Panc1 (cell line): Measurements from ENCODE around the gene CKM. TPM values are rescaled to one million over a fixed set of nuclear protein-coding genes. Genes with fewer than 3 reads are reported as not detected.
"Not testable (repeated sequence)": the region's sequence is repeated elsewhere in the genome, so short reads cannot be mapped to it uniquely, and the experiment has no call there.

Experiments used
- ATAC-seq: fragments of 200-7000 bp; cut with Tn5 transposase; 2 replicates; pipeline ENCODE4 v1.9.1; 2020; ENCODE audit warnings: mild to moderate bottlenecking, moderate library complexity
- BruUV-seq: library from RNA; stranded (reverse); fragments of 400-500 nt; replicated peaks from 2 replicates; lab custom pipeline; 2021; lab: Mats Ljungman, UMichigan
- CTCF ChIA-PET: fragments of 300-600 bp; sonication (Branson Sonifier 250); formaldehyde crosslinking; loops from one replicate; lab custom pipeline; 2022; ENCODE audit warnings: antibody characterized with exemption; lab: Charles Lee
- POLR2A ChIA-PET: fragments of 300-600 bp; sonication (Branson Sonifier 250); formaldehyde crosslinking; loops from one replicate; lab custom pipeline; 2022; ENCODE audit warnings: antibody characterized with exemption; lab: Charles Lee
- DNase-seq: peaks from one replicate; pipeline ENCODE4 v3.0.0-alpha.2; 2010; ENCODE audit warnings: low read depth, low spot score
- H3K27ac ChIP-seq: 2 replicates; pipeline ENCODE4 v1.5.1; 2011; ENCODE audit warnings: mild to moderate bottlenecking, low read length, inconsistent platforms
- H3K27me3 ChIP-seq: fragments of 200-500 bp; sonication (Bioruptor generic); 2 replicates; pipeline ENCODE4 v1.6.0; 2014; ENCODE audit warnings: low read length, inconsistent platforms; ENCODE audit not compliant: control insufficient read depth, insufficient read depth
- H3K36me3 ChIP-seq: fragments of 200-500 bp; sonication (Bioruptor generic); 2 replicates; pipeline ENCODE4 v1.5.1; 2014; ENCODE audit warnings: inconsistent platforms, mild to moderate bottlenecking, low read length, moderate library complexity; ENCODE audit not compliant: control insufficient read depth, insufficient read depth
- H3K4me1 ChIP-seq: 2 replicates; pipeline ENCODE4 v1.5.1; 2011; ENCODE audit warnings: inconsistent platforms, mild to moderate bottlenecking, low read length, moderate library complexity; ENCODE audit not compliant: control insufficient read depth, insufficient read depth
- H3K4me3 ChIP-seq, 2 experiments: 2 replicates each; pipeline ENCODE4 v1.5.1; 2011 to 2012; ENCODE audit warnings: low read depth in 2 of 2, low read length in 2 of 2, mild to moderate bottlenecking in 2 of 2, inconsistent platforms in 1 of 2, moderate library complexity in 1 of 2
- H3K9me3 ChIP-seq: fragments of 200-500 bp; sonication (Bioruptor generic); 2 replicates; pipeline ENCODE4 v1.5.1; 2014; ENCODE audit warnings: low read depth, mild to moderate bottlenecking, inconsistent platforms, low read length, moderate library complexity; ENCODE audit not compliant: control insufficient read depth, insufficient read depth
- POLR2AphosphoS5 ChIP-seq: IDR thresholded peaks from 2 replicates; pipeline ENCODE4 v1.6.1; 2012; ENCODE audit warnings: mild to moderate bottlenecking, low read depth, low read length, moderate library complexity
- SIN3A ChIP-seq: IDR thresholded peaks from 2 replicates; pipeline ENCODE4 v1.6.1; 2012; ENCODE audit warnings: low read depth, mild to moderate bottlenecking, low read length, moderate library complexity, borderline replicate concordance; ENCODE audit not compliant: insufficient read depth
- TCF7L2 ChIP-seq: IDR thresholded peaks from 2 replicates; pipeline ENCODE4 v1.6.1; 2011; ENCODE audit warnings: mild to moderate bottlenecking, low read depth, low read length, inconsistent platforms
- in situ Hi-C: cut with HindIII; loops from 2 replicates; pipeline ENCODE4 v1.10.0; 2016; ENCODE audit warnings: low sequenced_read_pairs, low pct_unique_long_range_greater_than_20kb
- intact Hi-C: fragments of 100-400 bp; cut with micrococcal nuclease; formaldehyde crosslinking; loops from one replicate; pipeline ENCODE4 v1.10.0; 2022; ENCODE audit not compliant: unreplicated experiment
- total RNA-seq: library from RNA; stranded (reverse); gene quantifications from one replicate; pipeline ENCODE4 v1.2.1, GENCODE V29; 2021; ENCODE audit not compliant: unreplicated experiment
- TF ChIP-seq, protein P1 (sequence below), 2 experiments: IDR thresholded peaks; 2 replicates each; pipeline ENCODE4 v1.6.1; 2011 to 2012; ENCODE audit warnings: low read depth in 2 of 2, control low read depth in 1 of 2, low read length in 1 of 2, mild to moderate bottlenecking in 1 of 2, moderate library complexity in 1 of 2; ENCODE audit not compliant: insufficient read depth in 1 of 2
- TF ChIP-seq, protein P2 (sequence below): fragments of 450-650 bp; IDR thresholded peaks from 2 replicates; pipeline ENCODE4 v1.5.1; 2017; ENCODE audit warnings: mild to moderate bottlenecking

Gene CKM
- total RNA-seq, 1 experiment from 2014 or later = not detected

DNA sequence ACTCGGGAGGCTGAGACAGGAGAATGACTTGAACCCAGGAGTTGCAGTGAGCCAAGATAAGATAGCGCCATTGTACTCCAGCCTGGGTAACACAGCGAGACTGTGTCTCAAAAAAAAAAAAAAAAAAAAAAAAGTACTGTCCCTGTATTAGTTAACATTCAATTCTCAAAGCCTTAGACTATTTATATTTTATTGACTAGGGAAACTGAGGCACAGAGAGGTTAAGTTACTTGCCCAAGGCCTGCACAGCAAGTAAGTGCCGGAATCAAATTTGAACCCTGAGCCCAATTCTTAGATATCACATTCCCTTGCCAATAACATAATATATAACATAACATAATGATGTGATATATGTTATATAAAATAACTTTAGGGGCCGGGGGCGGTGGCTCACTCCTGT, 17.0 kb upstream of the CKM start:
- Histone ChIP-seq H3K27ac (no peak overlapping the region), H3K4me1 (no peaks in the 10 kb centered on the region), H3K36me3 (peaks cover 2% of the 10 kb centered on the region; the same call in 1 of the 2 replicates), H3K4me3 (no peak overlapping the region), H3K9me3 (no peaks in the 10 kb centered on the region), H3K27me3 (no peaks in the 10 kb centered on the region)
- TF ChIP-seq, protein P1, sequence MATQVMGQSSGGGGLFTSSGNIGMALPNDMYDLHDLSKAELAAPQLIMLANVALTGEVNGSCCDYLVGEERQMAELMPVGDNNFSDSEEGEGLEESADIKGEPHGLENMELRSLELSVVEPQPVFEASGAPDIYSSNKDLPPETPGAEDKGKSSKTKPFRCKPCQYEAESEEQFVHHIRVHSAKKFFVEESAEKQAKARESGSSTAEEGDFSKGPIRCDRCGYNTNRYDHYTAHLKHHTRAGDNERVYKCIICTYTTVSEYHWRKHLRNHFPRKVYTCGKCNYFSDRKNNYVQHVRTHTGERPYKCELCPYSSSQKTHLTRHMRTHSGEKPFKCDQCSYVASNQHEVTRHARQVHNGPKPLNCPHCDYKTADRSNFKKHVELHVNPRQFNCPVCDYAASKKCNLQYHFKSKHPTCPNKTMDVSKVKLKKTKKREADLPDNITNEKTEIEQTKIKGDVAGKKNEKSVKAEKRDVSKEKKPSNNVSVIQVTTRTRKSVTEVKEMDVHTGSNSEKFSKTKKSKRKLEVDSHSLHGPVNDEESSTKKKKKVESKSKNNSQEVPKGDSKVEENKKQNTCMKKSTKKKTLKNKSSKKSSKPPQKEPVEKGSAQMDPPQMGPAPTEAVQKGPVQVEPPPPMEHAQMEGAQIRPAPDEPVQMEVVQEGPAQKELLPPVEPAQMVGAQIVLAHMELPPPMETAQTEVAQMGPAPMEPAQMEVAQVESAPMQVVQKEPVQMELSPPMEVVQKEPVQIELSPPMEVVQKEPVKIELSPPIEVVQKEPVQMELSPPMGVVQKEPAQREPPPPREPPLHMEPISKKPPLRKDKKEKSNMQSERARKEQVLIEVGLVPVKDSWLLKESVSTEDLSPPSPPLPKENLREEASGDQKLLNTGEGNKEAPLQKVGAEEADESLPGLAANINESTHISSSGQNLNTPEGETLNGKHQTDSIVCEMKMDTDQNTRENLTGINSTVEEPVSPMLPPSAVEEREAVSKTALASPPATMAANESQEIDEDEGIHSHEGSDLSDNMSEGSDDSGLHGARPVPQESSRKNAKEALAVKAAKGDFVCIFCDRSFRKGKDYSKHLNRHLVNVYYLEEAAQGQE (IDR thresholded peaks at IDR 0.05; ENCODE audit: insufficient read depth in 1 of 2, low read depth in 2 of 2, low read length in 1 of 2) = no peak
- TF ChIP-seq TCF7L2 (no peak), POLR2AphosphoS5 (no peak), SIN3A (no peak)
- TF ChIP-seq, protein P2, sequence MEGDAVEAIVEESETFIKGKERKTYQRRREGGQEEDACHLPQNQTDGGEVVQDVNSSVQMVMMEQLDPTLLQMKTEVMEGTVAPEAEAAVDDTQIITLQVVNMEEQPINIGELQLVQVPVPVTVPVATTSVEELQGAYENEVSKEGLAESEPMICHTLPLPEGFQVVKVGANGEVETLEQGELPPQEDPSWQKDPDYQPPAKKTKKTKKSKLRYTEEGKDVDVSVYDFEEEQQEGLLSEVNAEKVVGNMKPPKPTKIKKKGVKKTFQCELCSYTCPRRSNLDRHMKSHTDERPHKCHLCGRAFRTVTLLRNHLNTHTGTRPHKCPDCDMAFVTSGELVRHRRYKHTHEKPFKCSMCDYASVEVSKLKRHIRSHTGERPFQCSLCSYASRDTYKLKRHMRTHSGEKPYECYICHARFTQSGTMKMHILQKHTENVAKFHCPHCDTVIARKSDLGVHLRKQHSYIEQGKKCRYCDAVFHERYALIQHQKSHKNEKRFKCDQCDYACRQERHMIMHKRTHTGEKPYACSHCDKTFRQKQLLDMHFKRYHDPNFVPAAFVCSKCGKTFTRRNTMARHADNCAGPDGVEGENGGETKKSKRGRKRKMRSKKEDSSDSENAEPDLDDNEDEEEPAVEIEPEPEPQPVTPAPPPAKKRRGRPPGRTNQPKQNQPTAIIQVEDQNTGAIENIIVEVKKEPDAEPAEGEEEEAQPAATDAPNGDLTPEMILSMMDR = no peak
- ChIA-PET POLR2A (no interaction called here), CTCF (no interaction called here)
- in situ Hi-C loops (no loop called here), intact Hi-C loops (loop anchor here (10.0 kb wide), 1 partner anchor 135 kb away; no protein-coding TSS in a partner anchor)
- DNase-seq (no peak), ATAC-seq (no peak)
- BruUV-seq = no TSS peak

DNA sequence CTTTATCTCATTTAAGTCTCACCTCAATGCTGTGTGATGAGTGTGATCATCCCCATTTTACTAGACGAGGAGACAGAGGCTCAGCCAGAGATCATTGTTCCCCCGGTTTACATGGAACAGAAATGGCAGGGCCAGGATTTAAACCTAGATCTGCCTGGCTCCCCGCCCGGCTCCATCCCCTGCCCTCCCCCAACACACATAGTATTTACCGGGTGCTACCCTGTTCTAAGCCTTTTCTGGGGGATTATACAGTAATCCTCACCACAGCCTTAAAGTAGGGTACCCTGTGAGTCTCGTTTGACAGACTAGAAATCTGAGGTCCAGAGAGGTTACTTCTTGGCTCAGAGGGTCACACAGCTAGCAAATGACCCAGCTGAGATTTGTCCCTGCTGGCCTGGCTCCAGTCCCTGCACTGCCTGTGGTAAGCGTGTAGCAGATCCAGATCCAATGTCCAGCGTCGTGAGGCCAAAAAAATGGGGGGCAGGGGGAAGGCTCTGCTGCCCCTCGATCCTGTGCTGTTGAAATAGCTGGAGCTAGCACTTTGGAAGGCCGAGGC, 14.1 kb upstream of the CKM start:
- in situ Hi-C loops (no loop called here), intact Hi-C loops (loop anchor here (10.0 kb wide), 1 partner anchor 132 kb away; no protein-coding TSS in a partner anchor)
- POLR2A ChIA-PET = no interaction called here
- DNase-seq (no peak), ATAC-seq (no peak)
- H3K4me3 ChIP-seq = no peak overlapping the region
- H3K27me3 ChIP-seq = no peaks in the 10 kb centered on the region
- H3K4me1 ChIP-seq = no peaks in the 10 kb centered on the region
- no TSS peak for BruUV-seq
- no peaks in the 10 kb centered on the region for H3K9me3 ChIP-seq
- CTCF ChIA-PET = interaction anchor here (0.6 kb wide), 1 partner anchor 166 kb away, joined by 3 read pairs; no protein-coding TSS in a partner anchor
- no peak overlapping the region for H3K27ac ChIP-seq
- TF ChIP-seq TCF7L2 = no peak
- TF ChIP-seq POLR2AphosphoS5 = no peak
- TF ChIP-seq, protein P2 = no peak
- no peak for TF ChIP-seq SIN3A
- TF ChIP-seq, protein P1 (IDR thresholded peaks at IDR 0.05; ENCODE audit: insufficient read depth in 1 of 2, low read depth in 2 of 2, low read length in 1 of 2) = no peak
- peaks cover 2% of the 10 kb centered on the region; the same call in 1 of the 2 replicates for H3K36me3 ChIP-seq

DNA sequence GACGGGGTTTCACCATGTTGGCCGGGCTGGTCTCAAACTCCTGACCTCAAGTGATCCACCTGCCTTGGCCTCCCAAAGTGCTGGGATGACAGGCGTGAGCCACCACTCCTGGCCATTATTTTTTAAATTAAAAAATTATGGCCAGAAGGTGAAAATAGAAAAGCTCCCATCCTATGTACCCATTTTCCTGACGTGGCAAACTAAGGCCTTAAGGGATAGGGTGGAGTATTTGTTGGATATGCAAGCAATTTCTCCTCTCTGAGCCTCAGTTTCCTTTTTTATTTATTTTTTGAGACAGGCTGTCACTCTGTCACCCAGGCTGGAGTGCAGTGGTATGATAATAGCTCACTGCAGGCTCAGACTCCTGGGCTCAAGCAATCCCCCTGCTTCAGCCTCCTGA, 12.2 kb upstream of the CKM start:
- H3K27ac ChIP-seq, CTCF ChIA-PET, POLR2A ChIA-PET, ATAC-seq, BruUV-seq, DNase-seq, H3K36me3 ChIP-seq, H3K27me3 ChIP-seq, H3K4me1 ChIP-seq, H3K4me3 ChIP-seq, in situ Hi-C loops, H3K9me3 ChIP-seq: not testable (repeated sequence)
- intact Hi-C loops = loop anchor here (10.0 kb wide), 1 partner anchor 130 kb away; no protein-coding TSS in a partner anchor
